H1 (cell line): ENCODE results near the gene CLEC3A.

ENCODE experiments used
- CHD2 ChIP-seq: IDR thresholded peaks from 2 replicates; pipeline ENCODE4 v1.6.1; 2012; ENCODE audit warnings: low read length, improper control_type of control experiment
- POLR2AphosphoS5 ChIP-seq: IDR thresholded peaks from 2 replicates; pipeline ENCODE4 v1.6.1; 2011; ENCODE audit warnings: low read depth, low read length

DNA sequence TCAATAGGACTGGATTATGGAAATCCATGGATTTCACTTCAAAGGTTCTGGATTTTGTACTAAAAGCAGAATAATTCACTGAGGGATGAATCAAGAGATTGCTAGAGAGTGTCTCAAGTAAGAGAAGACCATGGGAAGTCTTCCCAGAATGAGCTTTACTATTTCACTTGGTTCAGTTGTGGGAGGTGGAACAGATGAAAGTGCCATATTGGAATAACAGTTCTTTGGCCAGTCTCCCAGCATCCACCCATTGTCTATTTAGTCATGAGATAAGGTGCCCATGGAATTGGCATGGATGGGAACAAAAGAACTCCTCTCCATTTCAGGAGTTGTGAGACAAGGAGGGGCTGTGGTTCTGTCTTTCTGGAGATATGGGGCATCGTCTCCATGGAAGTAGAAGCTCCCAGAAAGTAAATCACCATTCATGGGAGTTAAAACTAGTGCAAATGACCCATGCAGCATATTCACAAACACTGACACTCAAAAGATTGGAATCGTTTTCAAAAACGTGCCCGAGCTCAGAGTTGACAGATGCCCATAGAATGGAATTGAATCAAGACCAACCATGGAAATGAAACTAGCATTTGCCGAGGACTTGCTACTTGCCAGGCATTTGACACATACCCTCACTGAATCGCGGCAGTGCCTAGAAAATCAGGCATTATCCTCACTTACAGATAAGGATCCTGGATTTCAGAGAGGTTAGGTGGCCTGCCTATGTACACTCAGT lies 36.2 kb upstream of the CLEC3A start:
- no peak for TF ChIP-seq POLR2AphosphoS5
- no peak for TF ChIP-seq CHD2
